ENCODE data around the gene MRPS9. TPM values are rescaled to one million over a fixed set of nuclear protein-coding genes. Genes with fewer than 3 reads are reported as not detected.

Gene MRPS9
- total and polyA plus RNA-seq, 4 donors: 17.1 to 28.6 (median 19.5) TPM

- Histone ChIP-seq H3K27ac (ENCODE audit: low read depth in 1 of 2, low read length in 1 of 2) (no peak overlapping the region), H3K4me1 (ENCODE audit: control insufficient read depth in 5 of 5, insufficient read depth in 5 of 5, low read length in 5 of 5) (peaks cover 0 to 3% (median 0%) of the 10 kb centered on the region in 5 donors), H3K36me3 (ENCODE audit: control insufficient read depth in 4 of 4, insufficient read depth in 4 of 4, low read length in 4 of 4) (no peaks in the 10 kb centered on the region), H3K27me3 (ENCODE audit: control insufficient read depth in 3 of 3, insufficient read depth in 3 of 3, low read length in 2 of 3) (no peaks in the 10 kb centered on the region), H3K9ac (ENCODE audit: insufficient read depth in 1 of 2, low read length in 2 of 2) (no peak overlapping the region), H3K9me3 (ENCODE audit: control insufficient read depth in 4 of 4, insufficient read depth in 3 of 4, low read length in 3 of 4) (peaks cover 0 to 2% (median 0%) of the 10 kb centered on the region in 4 donors), H3K4me3 (no peak overlapping the region)
- no peak for DNase-seq
- 84 to 88% methylated on average over 1 of the region's 1 CpG for WGBS, 2 donors
- no peak for ATAC-seq (ENCODE audit: insufficient read depth, low FRiP score)
- TF ChIP-seq CTCF (IDR thresholded peaks at IDR 0.05; ENCODE audit: control extremely low read depth, extremely low read depth): no peak
Measured at GRCh38 chr2:105032476-105032875, 5.4 kb upstream of the MRPS9 start.

DNA sequence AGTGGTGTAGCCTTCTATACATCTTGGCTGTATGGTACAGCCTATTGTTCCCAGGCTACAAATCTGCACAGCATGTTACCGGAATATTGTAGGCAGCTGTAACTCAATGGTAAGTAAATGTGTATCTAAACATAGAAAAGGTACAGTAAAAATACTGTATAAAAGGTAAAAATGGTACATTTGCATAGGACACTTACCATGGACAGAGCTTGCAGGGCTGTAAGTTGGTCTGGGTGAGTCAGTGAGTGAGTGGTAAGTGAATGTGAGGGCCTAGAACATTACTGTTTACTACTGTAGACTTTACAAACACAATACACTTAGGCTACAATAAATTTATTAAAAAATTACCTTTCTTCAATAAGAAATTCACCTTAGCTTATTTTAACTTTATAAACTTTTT lies 3.7 kb upstream of the MRPS9 start:
- no peaks in the 10 kb centered on the region for H3K36me3 ChIP-seq (ENCODE audit: control insufficient read depth in 4 of 4, insufficient read depth in 4 of 4, low read length in 4 of 4)
- no peak overlapping the region for H3K9ac ChIP-seq (ENCODE audit: insufficient read depth in 1 of 2, low read length in 2 of 2)
- DNase-seq (no peak), ATAC-seq (ENCODE audit: insufficient read depth, low FRiP score) (no peak)
- no peaks in the 10 kb centered on the region for H3K27me3 ChIP-seq (ENCODE audit: control insufficient read depth in 3 of 3, insufficient read depth in 3 of 3, low read length in 2 of 3)
- WGBS, 2 donors: 97 to 99% methylated on average over 1 of the region's 1 CpG
- no peaks in the 10 kb centered on the region for H3K9me3 ChIP-seq (ENCODE audit: control insufficient read depth in 4 of 4, insufficient read depth in 3 of 4, low read length in 3 of 4)
- no peak overlapping the region for H3K4me3 ChIP-seq
- peaks cover 0 to 9% (median 4%) of the 10 kb centered on the region in 5 donors for H3K4me1 ChIP-seq (ENCODE audit: control insufficient read depth in 5 of 5, insufficient read depth in 5 of 5, low read length in 5 of 5)
- H3K27ac ChIP-seq (ENCODE audit: low read depth in 1 of 2, low read length in 1 of 2): no peak overlapping the region
- TF ChIP-seq CTCF (IDR thresholded peaks at IDR 0.05; ENCODE audit: control extremely low read depth, extremely low read depth): no peak

GRCh38 chr2:105038383-105039061 lies 653 bp downstream of the MRPS9 start:
- ATAC-seq (ENCODE audit: insufficient read depth, low FRiP score): no peak

More at GRCh38 chr2:105038383-105039061, 653 bp downstream of the MRPS9 start:
- peak in 2 of 3 donors; percentile 35 to 37 for DNase-seq
- Histone ChIP-seq H3K9me3 (ENCODE audit: control insufficient read depth in 4 of 4, insufficient read depth in 3 of 4, low read length in 3 of 4) (no peaks in the 10 kb centered on the region), H3K36me3 (ENCODE audit: control insufficient read depth in 4 of 4, insufficient read depth in 4 of 4, low read length in 4 of 4) (no peaks in the 10 kb centered on the region), H3K9ac (ENCODE audit: insufficient read depth in 1 of 2, low read length in 2 of 2) (peak overlapping the region; percentile 54 to 93), H3K27me3 (ENCODE audit: control insufficient read depth in 3 of 3, insufficient read depth in 3 of 3, low read length in 2 of 3) (no peaks in the 10 kb centered on the region), H3K4me3 (peak overlapping the region; percentile 72), H3K4me1 (ENCODE audit: control insufficient read depth in 5 of 5, insufficient read depth in 5 of 5, low read length in 5 of 5) (peaks cover 0 to 15% (median 10%) of the 10 kb centered on the region in 5 donors), H3K27ac (ENCODE audit: low read depth in 1 of 2, low read length in 1 of 2) (peak overlapping the region; percentile 44 to 68)
- no peak for TF ChIP-seq CTCF (IDR thresholded peaks at IDR 0.05; ENCODE audit: control extremely low read depth, extremely low read depth)
- 8 to 11% methylated on average over 17 of the region's 17 CpGs for WGBS, 2 donors
